Activated naive CD4-positive, alpha-beta T cell treated with anti-CD3 and anti-CD28 coated beads, Interleukin-2, amount 10 ng/mL, durations not matched to agents 5 hours and 36 hours (primary cell): ENCODE results near the gene BRAP. TPM values are rescaled to one million over a fixed set of nuclear protein-coding genes. Genes with fewer than 3 reads are reported as not detected.

Source experiments
- total RNA-seq, 2 experiments: library from RNA; stranded (reverse); gene quantifications; one replicate each; pipeline ENCODE4 v1.2.3, GENCODE V29; 2021

BRAP gene, protein sequence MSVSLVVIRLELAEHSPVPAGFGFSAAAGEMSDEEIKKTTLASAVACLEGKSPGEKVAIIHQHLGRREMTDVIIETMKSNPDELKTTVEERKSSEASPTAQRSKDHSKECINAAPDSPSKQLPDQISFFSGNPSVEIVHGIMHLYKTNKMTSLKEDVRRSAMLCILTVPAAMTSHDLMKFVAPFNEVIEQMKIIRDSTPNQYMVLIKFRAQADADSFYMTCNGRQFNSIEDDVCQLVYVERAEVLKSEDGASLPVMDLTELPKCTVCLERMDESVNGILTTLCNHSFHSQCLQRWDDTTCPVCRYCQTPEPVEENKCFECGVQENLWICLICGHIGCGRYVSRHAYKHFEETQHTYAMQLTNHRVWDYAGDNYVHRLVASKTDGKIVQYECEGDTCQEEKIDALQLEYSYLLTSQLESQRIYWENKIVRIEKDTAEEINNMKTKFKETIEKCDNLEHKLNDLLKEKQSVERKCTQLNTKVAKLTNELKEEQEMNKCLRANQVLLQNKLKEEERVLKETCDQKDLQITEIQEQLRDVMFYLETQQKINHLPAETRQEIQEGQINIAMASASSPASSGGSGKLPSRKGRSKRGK
- total RNA-seq = 10 to 100 TPM; 18.7 to 20.9 TPM

GRCh38 chr12:111685811-111686573, at the start of gene BRAP, which contains the start of gene ACAD10:
Gene BRAP (minus strand): TSS chr12:111685956. CDS start chr12:111685792, 164 bp downstream.
Gene ACAD10 (plus strand): TSS chr12:111686053. CDS start chr12:111692710, 6,657 bp downstream.

DNA sequence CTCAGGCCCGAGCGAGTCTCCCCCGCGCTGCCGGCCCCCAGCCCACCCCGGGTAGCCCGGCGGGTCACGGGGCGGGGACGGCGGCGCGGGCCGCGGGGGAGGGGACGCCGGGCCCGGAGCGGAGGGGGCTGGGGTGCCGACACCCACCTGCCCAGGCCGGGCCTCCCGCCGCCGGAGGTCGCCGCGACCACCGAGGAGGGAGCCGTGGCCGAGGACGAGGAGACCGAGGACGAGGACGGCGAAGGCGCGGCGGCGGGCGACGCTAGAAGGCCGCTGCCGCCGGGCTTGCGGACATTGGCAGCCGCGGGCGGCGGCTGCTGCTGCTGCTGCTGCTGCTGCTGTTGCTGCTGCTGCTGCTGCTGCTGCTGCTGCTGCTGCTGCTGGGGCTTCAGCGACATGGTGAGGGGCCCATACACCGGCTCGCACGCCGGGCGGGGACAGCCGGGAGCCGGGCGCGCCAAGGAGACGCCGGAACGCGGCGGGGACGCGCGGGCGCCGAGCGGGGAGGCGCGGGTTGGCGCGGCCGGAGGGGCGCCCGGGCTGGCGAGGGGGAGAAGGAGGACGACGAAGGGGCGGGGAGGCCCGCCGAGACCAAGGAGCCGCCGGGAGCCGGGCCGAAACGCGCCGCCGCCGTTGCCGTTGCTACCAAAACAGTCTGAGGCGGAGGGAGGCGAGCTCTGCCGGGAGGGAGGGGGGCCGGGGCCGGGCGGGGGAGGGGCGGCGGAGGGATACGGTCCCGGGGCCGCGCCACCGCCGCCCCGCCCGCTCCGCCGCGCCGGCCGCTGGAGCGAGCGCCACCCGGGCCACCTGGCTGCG, 86.9 kb downstream of the BRAP start, which contains the start of gene ATXN2:
ATXN2 (minus strand) TSS at position 679 of the 816 bp plus-strand sequence; CDS start at position 398, 281 bp downstream.

Other genes with a start within 250 kb of the BRAP start
- 10 to 100 TPM; 36.7 to 41.7 TPM for gene ATXN2, start 86.6 kb downstream of the BRAP start, total RNA-seq
- 10 to 100 TPM; 24.9 to 31.4 TPM for gene ACAD10, start 97 bp upstream of the BRAP start, total RNA-seq
- under 1 TPM; 0.50 to 0.51 TPM for gene ALDH2, start 81.0 kb upstream of the BRAP start, total RNA-seq
- 10 to 100 TPM; 43.2 to 45.7 TPM for gene MAPKAPK5, start 156.3 kb upstream of the BRAP start, total RNA-seq